SK-N-SH treated with all-trans-retinoic acid at 6 μM for 48 hours (cell line): ENCODE measurements around the gene RPA4.
A peak's percentile ranks its signal among the peaks of the same experiment; 100 is the strongest.
"Not testable (repeated sequence)": the region's sequence is repeated elsewhere in the genome, so short reads cannot be mapped to it uniquely, and the experiment has no call there.

Source experiments
- ATAC-seq: fragments of 200-7000 bp; cut with Tn5 transposase; 3 replicates; pipeline ENCODE4 v1.9.1; 2020; ENCODE audit warnings: mild to moderate bottlenecking, moderate library complexity
- ARNTL ChIP-seq: fragments of 450-650 bp; formaldehyde crosslinking; IDR thresholded peaks from 2 replicates; pipeline ENCODE4 v1.5.0; 2020; ENCODE audit warnings: low read depth, mild to moderate bottlenecking, moderate library complexity, borderline replicate concordance
- BACH2 ChIP-seq: fragments of 250-450 bp; sonication (Bioruptor Pico); IDR thresholded peaks from 2 replicates; pipeline ENCODE4 v1.9.0; 2021; ENCODE audit warnings: mild to moderate bottlenecking, borderline replicate concordance
- CREB5 ChIP-seq: fragments of 250-450 bp; sonication (Bioruptor Pico); IDR thresholded peaks from 2 replicates; pipeline ENCODE4 v1.5.1; 2020; ENCODE audit warnings: low read depth, mild to moderate bottlenecking, moderate library complexity
- CSDC2 ChIP-seq: fragments of 250-450 bp; sonication (Bioruptor Pico); IDR thresholded peaks from 2 replicates; pipeline ENCODE4 v1.5.0; 2020; ENCODE audit warnings: mild to moderate bottlenecking, moderate library complexity
- CSRNP3 ChIP-seq: fragments of 250-450 bp; sonication (Bioruptor Pico); IDR thresholded peaks from 2 replicates; pipeline ENCODE4 v1.5.1; 2021; ENCODE audit warnings: mild to moderate bottlenecking, moderate library complexity
- ESRRG ChIP-seq: fragments of 250-450 bp; sonication (Bioruptor Pico); IDR thresholded peaks from 2 replicates; pipeline ENCODE4 v1.6.1; 2021; ENCODE audit warnings: mild to moderate bottlenecking
- ISL1 ChIP-seq: fragments of 250-450 bp; sonication (Bioruptor Pico); IDR thresholded peaks from 2 replicates; pipeline ENCODE4 v2.1.2; 2022; ENCODE audit warnings: mild to moderate bottlenecking, moderate library complexity
- OSR1 ChIP-seq: fragments of 250-450 bp; sonication (Bioruptor Pico); IDR thresholded peaks from 2 replicates; pipeline ENCODE4 v1.8.0; 2022; ENCODE audit warnings: moderate library complexity, mild to moderate bottlenecking, inconsistent platforms
- PATZ1 ChIP-seq: fragments of 250-450 bp; sonication (Bioruptor Pico); IDR thresholded peaks from 2 replicates; pipeline ENCODE4 v1.8.0; 2020; ENCODE audit warnings: mild to moderate bottlenecking, moderate library complexity, borderline replicate concordance
- POU6F1 ChIP-seq: fragments of 250-450 bp; sonication (Bioruptor Pico); IDR thresholded peaks from 2 replicates; pipeline ENCODE4 v1.8.0; 2021; ENCODE audit warnings: low read depth, mild to moderate bottlenecking, moderate library complexity, borderline replicate concordance
- PPARA ChIP-seq: fragments of 250-450 bp; sonication (Bioruptor Pico); IDR thresholded peaks from 2 replicates; pipeline ENCODE4 v1.5.0; 2020; ENCODE audit warnings: mild to moderate bottlenecking, borderline replicate concordance
- RARB ChIP-seq: fragments of 250-450 bp; sonication (Bioruptor Pico); IDR thresholded peaks from 2 replicates; pipeline ENCODE4 v1.8.0; 2021; ENCODE audit warnings: mild to moderate bottlenecking, moderate library complexity
- SNAI2 ChIP-seq: fragments of 250-450 bp; sonication (Bioruptor Pico); IDR thresholded peaks from 2 replicates; pipeline ENCODE4 v1.5.0; 2020; ENCODE audit warnings: mild to moderate bottlenecking, moderate library complexity
- TSHZ2 ChIP-seq: fragments of 250-450 bp; sonication (Bioruptor Pico); IDR thresholded peaks from 2 replicates; pipeline ENCODE4 v1.5.0; 2020; ENCODE audit warnings: mild to moderate bottlenecking, moderate library complexity
- ZFP3 ChIP-seq: fragments of 250-450 bp; sonication (Bioruptor Pico); IDR thresholded peaks from 2 replicates; pipeline ENCODE4 v1.5.0; 2020; ENCODE audit warnings: mild to moderate bottlenecking, moderate library complexity
- ZNF565 ChIP-seq: fragments of 450-650 bp; formaldehyde crosslinking; conservative IDR thresholded peaks from 2 replicates; pipeline ENCODE4 v1.5.0; 2020; ENCODE audit warnings: low read depth, mild to moderate bottlenecking, moderate library complexity
- ZNF70 ChIP-seq: fragments of 450-650 bp; formaldehyde crosslinking; IDR thresholded peaks from 2 replicates; pipeline ENCODE4 v1.5.0; 2020; ENCODE audit warnings: mild to moderate bottlenecking, moderate library complexity

The RPA4 gene

GRCh38 chrX:96835660-96836289 is 47.9 kb upstream of the RPA4 start:
- TF ChIP-seq BACH2 (CRISPR knock-in tag) (no peak), POU6F1 (no peak), ESRRG (CRISPR knock-in tag) (no peak)
- no peak for ATAC-seq

GRCh38 chrX:96837808-96838207 is 45.9 kb upstream of the RPA4 start:
- TF ChIP-seq ESRRG (CRISPR knock-in tag) (no peak), ARNTL (CRISPR knock-in tag) (no peak), OSR1 (CRISPR knock-in tag) (no peak), PATZ1 (CRISPR knock-in tag) (no peak), POU6F1 (no peak), ZNF565 (CRISPR knock-in tag) (no peak), BACH2 (CRISPR knock-in tag) (no peak)

GRCh38 chrX:96838537-96838936 is 45.2 kb upstream of the RPA4 start:
- ATAC-seq: no peak
- no peak for TF ChIP-seq ZNF565 (CRISPR knock-in tag)
- no peak for TF ChIP-seq ISL1 (CRISPR knock-in tag)
- TF ChIP-seq RARB (CRISPR knock-in tag): no peak
- TF ChIP-seq CSDC2: no peak
- TF ChIP-seq ZNF70: no peak
- TF ChIP-seq POU6F1: no peak

More at GRCh38 chrX:96837808-96838207, 45.9 kb upstream of the RPA4 start:
- peak; percentile 54 for ATAC-seq

GRCh38 chrX:96841325-96841724 is 42.4 kb upstream of the RPA4 start:
- TF ChIP-seq CSDC2 (no peak), CREB5 (CRISPR knock-in tag) (no peak), ESRRG (CRISPR knock-in tag) (no peak), RARB (CRISPR knock-in tag) (no peak), TSHZ2 (CRISPR knock-in tag) (no peak), PPARA (no peak), ZFP3 (no peak), SNAI2 (no peak), POU6F1 (no peak), CSRNP3 (CRISPR knock-in tag) (no peak), ZNF565 (CRISPR knock-in tag) (no peak), BACH2 (CRISPR knock-in tag) (no peak)
- no peak for ATAC-seq

- ATAC-seq: not testable (repeated sequence)
These were observed 41.8 kb upstream of the RPA4 start for GRCh38 chrX:96841866-96842265.
